ENCODE measurements around the gene ARHGEF35.
"Not testable (repeated sequence)": the region's sequence is repeated elsewhere in the genome, so short reads cannot be mapped to it uniquely, and the experiment has no call there.

ARHGEF35 gene

DNA sequence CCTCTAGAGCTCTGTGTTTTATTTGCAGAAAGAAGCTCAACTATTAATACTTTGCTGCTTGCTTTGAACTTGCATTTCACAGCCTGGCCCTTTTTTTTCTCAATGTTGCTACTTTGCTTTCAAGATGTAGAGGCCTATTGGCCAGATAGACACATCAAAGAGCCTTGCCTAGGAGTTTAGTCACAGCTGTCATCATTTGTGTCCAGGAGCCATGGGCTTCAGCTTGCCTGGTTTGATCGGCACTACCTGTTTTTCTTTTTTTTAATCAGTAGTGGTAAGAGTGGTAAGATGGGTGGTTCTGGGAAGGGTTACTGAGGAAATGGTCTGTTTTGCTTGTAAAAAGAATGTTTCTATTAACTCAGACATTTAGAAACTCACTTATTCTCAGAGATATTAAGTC lies 6.3 kb upstream of the ARHGEF35 start:
- H3K27me3 ChIP-seq (replicated peaks in 2 of 5; ENCODE audit: control insufficient read depth in 4 of 5, insufficient read depth in 5 of 5, low read length in 4 of 5); H3K27ac ChIP-seq (ENCODE audit: insufficient read depth in 1 of 2, low read depth in 1 of 2, low read length in 2 of 2, poor library complexity in 1 of 2, severe bottlenecking in 2 of 2); H3K36me3 ChIP-seq (ENCODE audit: control insufficient read depth in 4 of 4, insufficient read depth in 4 of 4, low read length in 3 of 4); CTCF ChIA-PET; H3K4me3 ChIP-seq (ENCODE audit: control insufficient read depth in 1 of 7, extremely low read depth in 1 of 7, insufficient read depth in 4 of 7, low read depth in 2 of 7, low read length in 6 of 7); H3K9me3 ChIP-seq (ENCODE audit: control extremely low read depth in 1 of 5, control insufficient read depth in 4 of 5, insufficient read depth in 2 of 5, low read depth in 1 of 5, low read length in 4 of 5); POLR2A ChIA-PET; DNase-seq; H3K4me1 ChIP-seq (ENCODE audit: control extremely low read depth in 1 of 4, control insufficient read depth in 4 of 4, insufficient read depth in 4 of 4, low read length in 3 of 4): not testable (repeated sequence)
- WGBS (ENCODE audit: insufficient coverage) = no CpG with 5 or more reads among the region's 1 CpG

DNA sequence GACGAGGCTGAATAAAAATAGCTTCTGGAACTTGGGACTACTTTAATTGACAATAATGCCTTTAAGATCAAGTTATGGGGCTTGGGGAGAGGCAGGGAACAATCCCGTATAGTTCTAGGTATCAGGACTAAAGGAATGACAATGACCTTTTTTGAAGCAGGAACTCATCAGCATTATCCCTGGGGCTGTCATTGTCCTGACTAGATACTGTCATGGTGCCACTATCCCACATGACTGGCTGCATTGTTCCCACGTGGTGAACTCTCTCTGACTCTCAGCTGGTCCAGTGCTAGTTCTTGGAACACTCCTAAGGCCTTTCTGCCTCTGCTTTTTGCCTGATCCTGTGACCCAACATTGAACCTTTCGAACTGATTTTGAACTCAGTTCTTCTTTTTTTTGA lies 3.3 kb upstream of the ARHGEF35 start:
- CTCF ChIA-PET; H3K4me1 ChIP-seq (ENCODE audit: control extremely low read depth in 1 of 4, control insufficient read depth in 4 of 4, insufficient read depth in 4 of 4, low read length in 3 of 4); H3K9me3 ChIP-seq (ENCODE audit: control extremely low read depth in 1 of 5, control insufficient read depth in 4 of 5, insufficient read depth in 2 of 5, low read depth in 1 of 5, low read length in 4 of 5); H3K27ac ChIP-seq (ENCODE audit: insufficient read depth in 1 of 2, low read depth in 1 of 2, low read length in 2 of 2, poor library complexity in 1 of 2, severe bottlenecking in 2 of 2); H3K4me3 ChIP-seq (ENCODE audit: control insufficient read depth in 1 of 7, extremely low read depth in 1 of 7, insufficient read depth in 4 of 7, low read depth in 2 of 7, low read length in 6 of 7); H3K27me3 ChIP-seq (replicated peaks in 2 of 5; ENCODE audit: control insufficient read depth in 4 of 5, insufficient read depth in 5 of 5, low read length in 4 of 5); DNase-seq; POLR2A ChIA-PET; H3K36me3 ChIP-seq (ENCODE audit: control insufficient read depth in 4 of 4, insufficient read depth in 4 of 4, low read length in 3 of 4): not testable (repeated sequence)
- WGBS (ENCODE audit: insufficient coverage) = 100% methylated on average over 1 of the region's 4 CpGs

DNA sequence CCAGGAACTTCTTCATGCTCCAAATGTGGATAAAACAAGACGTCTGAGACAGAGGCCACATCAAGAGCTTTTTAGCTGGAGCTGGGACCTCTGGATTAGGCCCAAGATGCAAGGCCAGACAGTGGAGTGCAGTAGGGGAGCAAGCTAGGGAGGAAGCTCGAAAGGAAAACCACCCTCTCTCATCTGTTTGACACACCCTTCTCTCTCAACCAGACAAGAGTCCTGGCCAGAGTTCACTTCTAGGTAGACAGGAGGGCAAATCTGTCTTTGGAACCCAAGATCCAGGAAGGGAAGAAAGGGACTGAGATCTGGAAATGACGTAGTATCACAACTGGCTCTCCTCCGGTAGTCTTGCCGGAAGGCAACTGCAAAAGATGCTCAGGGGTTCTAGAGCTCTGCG lies 1.2 kb downstream of the ARHGEF35 start:
- H3K4me3 ChIP-seq (ENCODE audit: control insufficient read depth in 1 of 7, extremely low read depth in 1 of 7, insufficient read depth in 4 of 7, low read depth in 2 of 7, low read length in 6 of 7); CTCF ChIA-PET; H3K9me3 ChIP-seq (ENCODE audit: control extremely low read depth in 1 of 5, control insufficient read depth in 4 of 5, insufficient read depth in 2 of 5, low read depth in 1 of 5, low read length in 4 of 5); H3K27me3 ChIP-seq (replicated peaks in 2 of 5; ENCODE audit: control insufficient read depth in 4 of 5, insufficient read depth in 5 of 5, low read length in 4 of 5); H3K4me1 ChIP-seq (ENCODE audit: control extremely low read depth in 1 of 4, control insufficient read depth in 4 of 4, insufficient read depth in 4 of 4, low read length in 3 of 4); H3K36me3 ChIP-seq (ENCODE audit: control insufficient read depth in 4 of 4, insufficient read depth in 4 of 4, low read length in 3 of 4); POLR2A ChIA-PET; H3K27ac ChIP-seq (ENCODE audit: insufficient read depth in 1 of 2, low read depth in 1 of 2, low read length in 2 of 2, poor library complexity in 1 of 2, severe bottlenecking in 2 of 2); DNase-seq: not testable (repeated sequence)
- WGBS (ENCODE audit: insufficient coverage) = no CpG with 5 or more reads among the region's 6 CpGs

DNA sequence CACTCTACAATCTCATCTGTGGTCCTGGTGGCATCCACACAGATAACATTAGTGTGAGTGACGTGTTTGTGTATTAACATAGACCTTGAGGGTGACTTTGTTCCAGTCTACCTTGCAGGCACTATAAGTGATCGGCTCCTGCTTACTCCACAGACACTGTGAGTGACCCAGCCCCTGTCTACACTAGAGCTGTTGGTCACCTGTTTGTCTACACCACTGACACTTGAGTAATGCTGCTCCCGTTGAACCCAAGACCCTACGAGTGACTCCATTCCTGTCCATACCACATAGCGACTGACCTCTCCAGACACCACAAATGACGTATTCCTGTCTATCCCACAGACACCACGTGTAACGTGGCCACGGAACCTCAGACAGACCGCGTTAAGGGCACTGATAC lies 1.9 kb downstream of the ARHGEF35 start:
- H3K4me1 ChIP-seq (ENCODE audit: control extremely low read depth in 1 of 4, control insufficient read depth in 4 of 4, insufficient read depth in 4 of 4, low read length in 3 of 4); H3K27me3 ChIP-seq (replicated peaks in 2 of 5; ENCODE audit: control insufficient read depth in 4 of 5, insufficient read depth in 5 of 5, low read length in 4 of 5); CTCF ChIA-PET; DNase-seq; H3K9me3 ChIP-seq (ENCODE audit: control extremely low read depth in 1 of 5, control insufficient read depth in 4 of 5, insufficient read depth in 2 of 5, low read depth in 1 of 5, low read length in 4 of 5); POLR2A ChIA-PET; H3K4me3 ChIP-seq (ENCODE audit: control insufficient read depth in 1 of 7, extremely low read depth in 1 of 7, insufficient read depth in 4 of 7, low read depth in 2 of 7, low read length in 6 of 7); H3K36me3 ChIP-seq (ENCODE audit: control insufficient read depth in 4 of 4, insufficient read depth in 4 of 4, low read length in 3 of 4); H3K27ac ChIP-seq (ENCODE audit: insufficient read depth in 1 of 2, low read depth in 1 of 2, low read length in 2 of 2, poor library complexity in 1 of 2, severe bottlenecking in 2 of 2): not testable (repeated sequence)
- WGBS (ENCODE audit: insufficient coverage) = no CpG with 5 or more reads among the region's 11 CpGs

DNA sequence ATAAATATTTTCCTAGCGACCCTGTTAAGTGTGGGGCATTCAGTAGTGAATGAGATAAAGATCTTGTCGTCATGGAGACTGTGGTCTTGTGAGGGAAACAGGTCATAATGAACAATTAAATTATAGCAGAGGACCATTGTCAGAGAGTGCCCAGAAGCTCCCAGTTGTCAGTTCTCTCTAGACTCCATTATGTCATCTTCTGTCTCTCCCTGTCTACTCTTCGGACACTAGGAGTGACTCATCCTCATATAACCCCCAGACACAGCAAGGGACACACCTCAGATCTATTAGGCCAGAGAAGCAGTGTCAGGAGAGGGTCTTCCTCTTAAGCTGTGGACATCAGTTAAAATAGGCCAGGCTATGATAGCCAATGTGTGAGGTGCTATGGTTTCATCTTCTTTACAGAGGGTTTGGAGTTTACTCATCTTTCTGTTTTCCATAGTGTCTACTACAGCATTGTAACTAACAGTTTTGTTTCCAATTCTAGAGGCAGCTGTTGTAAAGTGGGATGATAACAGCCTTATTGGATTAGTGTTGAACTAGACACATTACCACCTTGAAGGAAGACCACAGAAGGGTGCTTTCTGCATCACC lies 7.0 kb downstream of the ARHGEF35 start:
- POLR2A ChIA-PET; H3K36me3 ChIP-seq (ENCODE audit: control insufficient read depth in 4 of 4, insufficient read depth in 4 of 4, low read length in 3 of 4); H3K27ac ChIP-seq (ENCODE audit: insufficient read depth in 1 of 2, low read depth in 1 of 2, low read length in 2 of 2, poor library complexity in 1 of 2, severe bottlenecking in 2 of 2); H3K4me1 ChIP-seq (ENCODE audit: control extremely low read depth in 1 of 4, control insufficient read depth in 4 of 4, insufficient read depth in 4 of 4, low read length in 3 of 4); H3K9me3 ChIP-seq (ENCODE audit: control extremely low read depth in 1 of 5, control insufficient read depth in 4 of 5, insufficient read depth in 2 of 5, low read depth in 1 of 5, low read length in 4 of 5); H3K27me3 ChIP-seq (replicated peaks in 2 of 5; ENCODE audit: control insufficient read depth in 4 of 5, insufficient read depth in 5 of 5, low read length in 4 of 5); DNase-seq; H3K4me3 ChIP-seq (ENCODE audit: control insufficient read depth in 1 of 7, extremely low read depth in 1 of 7, insufficient read depth in 4 of 7, low read depth in 2 of 7, low read length in 6 of 7); CTCF ChIA-PET: not testable (repeated sequence)
- WGBS (ENCODE audit: insufficient coverage) = no CpG with 5 or more reads among the region's 3 CpGs

DNA sequence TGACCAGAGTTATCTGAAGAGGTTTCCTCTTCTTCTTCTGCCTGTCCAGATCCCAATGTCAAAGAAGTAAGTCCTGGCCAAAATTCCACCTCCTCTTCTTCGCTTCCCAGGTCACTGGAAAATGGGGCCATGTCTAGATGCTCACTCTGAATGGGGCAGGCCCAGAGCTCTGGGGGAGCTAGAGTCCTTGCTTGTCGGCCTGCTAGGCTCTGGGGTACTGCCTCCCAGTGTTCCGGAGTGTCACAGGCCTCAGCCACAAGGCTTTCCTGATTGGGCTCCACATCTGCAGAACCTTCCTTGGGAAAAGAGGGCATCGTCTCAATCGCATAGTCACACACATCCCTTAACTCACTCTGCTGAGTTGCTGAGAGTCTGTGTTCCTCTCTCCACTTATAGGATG lies 7.8 kb downstream of the ARHGEF35 start:
- CTCF ChIA-PET; H3K4me1 ChIP-seq (ENCODE audit: control extremely low read depth in 1 of 4, control insufficient read depth in 4 of 4, insufficient read depth in 4 of 4, low read length in 3 of 4); H3K4me3 ChIP-seq (ENCODE audit: control insufficient read depth in 1 of 7, extremely low read depth in 1 of 7, insufficient read depth in 4 of 7, low read depth in 2 of 7, low read length in 6 of 7); DNase-seq; H3K27ac ChIP-seq (ENCODE audit: insufficient read depth in 1 of 2, low read depth in 1 of 2, low read length in 2 of 2, poor library complexity in 1 of 2, severe bottlenecking in 2 of 2); H3K27me3 ChIP-seq (replicated peaks in 2 of 5; ENCODE audit: control insufficient read depth in 4 of 5, insufficient read depth in 5 of 5, low read length in 4 of 5); POLR2A ChIA-PET; H3K36me3 ChIP-seq (ENCODE audit: control insufficient read depth in 4 of 4, insufficient read depth in 4 of 4, low read length in 3 of 4); H3K9me3 ChIP-seq (ENCODE audit: control extremely low read depth in 1 of 5, control insufficient read depth in 4 of 5, insufficient read depth in 2 of 5, low read depth in 1 of 5, low read length in 4 of 5): not testable (repeated sequence)
- no CpG with 5 or more reads among the region's 5 CpGs for WGBS (ENCODE audit: insufficient coverage)

DNA sequence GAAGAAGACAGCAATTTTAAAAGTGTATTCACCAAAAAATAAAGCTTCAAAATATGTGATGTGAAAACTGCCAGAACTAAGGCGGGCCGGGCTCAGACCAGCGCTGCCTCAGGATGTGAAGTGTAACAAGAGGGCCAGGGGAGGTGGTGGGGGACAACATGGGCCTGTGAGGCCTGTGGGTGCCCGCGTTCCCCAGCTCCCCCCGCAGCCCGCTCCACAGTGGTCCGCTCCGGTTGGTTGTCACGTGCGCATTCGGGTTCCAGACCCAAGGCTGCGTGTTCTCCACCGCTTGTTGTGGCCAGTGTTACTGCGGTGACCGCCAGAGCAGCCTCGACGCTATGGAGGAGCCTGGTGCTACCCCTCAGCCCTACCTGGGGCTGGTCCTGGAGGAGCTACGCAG lies 12.5 kb downstream of the ARHGEF35 start, which contains the start of gene CTAGE4:
Gene CTAGE4 (plus strand): TSS at position 301 of the 400 bp plus-strand sequence. CDS start 38 bp downstream, at position 339.
- POLR2A ChIA-PET; CTCF ChIA-PET; H3K27me3 ChIP-seq (replicated peaks in 2 of 5; ENCODE audit: control insufficient read depth in 4 of 5, insufficient read depth in 5 of 5, low read length in 4 of 5); H3K27ac ChIP-seq (ENCODE audit: insufficient read depth in 1 of 2, low read depth in 1 of 2, low read length in 2 of 2, poor library complexity in 1 of 2, severe bottlenecking in 2 of 2); DNase-seq; H3K9me3 ChIP-seq (ENCODE audit: control extremely low read depth in 1 of 5, control insufficient read depth in 4 of 5, insufficient read depth in 2 of 5, low read depth in 1 of 5, low read length in 4 of 5); H3K4me3 ChIP-seq (ENCODE audit: control insufficient read depth in 1 of 7, extremely low read depth in 1 of 7, insufficient read depth in 4 of 7, low read depth in 2 of 7, low read length in 6 of 7); H3K4me1 ChIP-seq (ENCODE audit: control extremely low read depth in 1 of 4, control insufficient read depth in 4 of 4, insufficient read depth in 4 of 4, low read length in 3 of 4); H3K36me3 ChIP-seq (ENCODE audit: control insufficient read depth in 4 of 4, insufficient read depth in 4 of 4, low read length in 3 of 4): not testable (repeated sequence)
- no CpG with 5 or more reads among the region's 19 CpGs for WGBS (ENCODE audit: insufficient coverage)
